Natural killer cell (primary cell): Measurements from ENCODE around the gene GTF3C4. TPM values are rescaled to one million over a fixed set of nuclear protein-coding genes. Genes with fewer than 3 reads are reported as not detected.

Experiments used
- ATAC-seq, 3 donors: fragments of 150-1000 bp in 2 of 3; fragments of 200-7000 bp in 1 of 3; cut with Tn5 transposase; 1 replicate in 1 of 3; 2 replicates in 2 of 3; pipeline ENCODE4 v1.10.0; 2021; ENCODE audit warnings: mild to moderate bottlenecking in 2 of 3, moderate library complexity in 2 of 3
- DNase-seq, 2 donors: peaks; one replicate each; pipeline versions ENCODE4 v3.0.0 to v3.0.0-alpha.2; 2013 to 2021; ENCODE audit warnings: mixed read lengths in 1 of 2
- H3K27ac ChIP-seq: one replicate; pipeline ENCODE4 v1.5.1; 2013; ENCODE audit warnings: mild to moderate bottlenecking, low read length
- H3K27me3 ChIP-seq: one replicate; pipeline ENCODE4 v1.6.1; 2013; ENCODE audit warnings: low read length; ENCODE audit not compliant: control insufficient read depth, insufficient read depth
- H3K36me3 ChIP-seq: one replicate; pipeline ENCODE4 v1.6.1; 2013; ENCODE audit warnings: low read length; ENCODE audit not compliant: control insufficient read depth, insufficient read depth
- H3K4me1 ChIP-seq: one replicate; pipeline ENCODE4 v1.6.1; 2013; ENCODE audit warnings: low read length; ENCODE audit not compliant: control insufficient read depth, insufficient read depth
- H3K4me3 ChIP-seq: one replicate; pipeline ENCODE4 v1.5.1; 2013; ENCODE audit warnings: low read length
- H3K9me3 ChIP-seq: one replicate; pipeline ENCODE4 v1.6.1; 2013; ENCODE audit warnings: low read length; ENCODE audit not compliant: control insufficient read depth, insufficient read depth
- H3K27ac Mint-ChIP-seq, 2 donors: one replicate each; pipeline ENCODE4 v1.8.0; 2022; ENCODE audit warnings: mild to moderate bottlenecking in 2 of 2, mixed read lengths in 2 of 2, moderate library complexity in 1 of 2
- H3K27me3 Mint-ChIP-seq, 2 donors: one replicate each; pipeline ENCODE4 v1.8.0; 2022; ENCODE audit warnings: low read depth in 2 of 2, mixed read lengths in 2 of 2
- H3K36me3 Mint-ChIP-seq: one replicate; pipeline ENCODE4 v1.8.0; 2022; ENCODE audit warnings: mixed read lengths
- H3K4me1 Mint-ChIP-seq, 2 donors: one replicate each; pipeline ENCODE4 v1.8.0; 2022; ENCODE audit warnings: mixed read lengths in 2 of 2
- H3K4me3 Mint-ChIP-seq: one replicate; pipeline ENCODE4 v1.8.0; 2022; ENCODE audit warnings: mild to moderate bottlenecking, moderate library complexity, mixed read lengths
- H3K9me3 Mint-ChIP-seq, 2 donors: one replicate each; pipeline ENCODE4 v1.8.0; 2022; ENCODE audit warnings: mixed read lengths in 2 of 2
- CTCF ChIP-seq: fragments of 200-600 bp; IDR thresholded peaks from one replicate; pipeline ENCODE4 v1.8.0; 2022; ENCODE audit warnings: antibody characterized with exemption
- WGBS: methylation state at CpG from one replicate; pipeline ENCODE4 v1.1.7; 2013; ENCODE audit warnings: missing lambda C conversion rate; ENCODE audit not compliant: insufficient coverage; 5-methylcytosine and 5-hydroxymethylcytosine counted together
- intact Hi-C: fragments of 100-400 bp; cut with micrococcal nuclease; formaldehyde crosslinking; loops from one replicate; pipeline ENCODE4 v1.14.2; 2022
- total RNA-seq, 4 donors: library from RNA; stranded (reverse); fragments of 120-200 nt in 1 of 4; gene quantifications; one replicate each; pipeline versions ENCODE4 v1.2.3 to v1.2.4, GENCODE V29; 2013 to 2022

Gene GTF3C4
- total RNA-seq, 3 donors from 2014 or later (not counting 1 experiment from before 2014, with no cell fraction given): 11.0 to 12.7 (median 12.6) TPM

GRCh38 chr9:132634327-132634726 lies 35.9 kb upstream of the GTF3C4 start:
- WGBS: 97% methylated on average over 3 of the region's 3 CpGs
- Histone ChIP-seq H3K27ac (no peak overlapping the region), H3K27me3 (no peaks in the 10 kb centered on the region), H3K4me1 (no peaks in the 10 kb centered on the region), H3K4me3 (no peak overlapping the region), H3K36me3 (peaks cover 34% of the 10 kb centered on the region), H3K9me3 (no peaks in the 10 kb centered on the region)
- Mint-ChIP-seq H3K27ac (no peak overlapping the region), H3K9me3 (no peaks in the 10 kb centered on the region), H3K36me3 (peaks cover 13% of the 10 kb centered on the region), H3K4me3 (no peak overlapping the region), H3K27me3 (no peaks in the 10 kb centered on the region), H3K4me1 (peaks cover under 1% of the 10 kb centered on the region in 2 donors)
- intact Hi-C loops: no loop called here
- no peak for TF ChIP-seq CTCF
- no peak for ATAC-seq
- DNase-seq: no peak

GRCh38 chr9:132637351-132637750 lies 32.9 kb upstream of the GTF3C4 start:
- DNase-seq (no peak), ATAC-seq (no peak)
- Mint-ChIP-seq H3K4me3 (no peak overlapping the region), H3K9me3 (no peaks in the 10 kb centered on the region), H3K27ac (no peak overlapping the region), H3K36me3 (peaks cover 6% of the 10 kb centered on the region), H3K27me3 (no peaks in the 10 kb centered on the region), H3K4me1 (no peaks in the 10 kb centered on the region)
- TF ChIP-seq CTCF: no peak
- no peak overlapping the region for H3K4me3 ChIP-seq
- peaks cover 38% of the 10 kb centered on the region for H3K36me3 ChIP-seq
- H3K27ac ChIP-seq: no peak overlapping the region
- intact Hi-C loops: no loop called here
- H3K4me1 ChIP-seq: no peaks in the 10 kb centered on the region
- H3K9me3 ChIP-seq: no peaks in the 10 kb centered on the region
- no peaks in the 10 kb centered on the region for H3K27me3 ChIP-seq
- WGBS: 96% methylated on average over 12 of the region's 12 CpGs

GRCh38 chr9:132637801-132638200 lies 32.5 kb upstream of the GTF3C4 start:
- H3K4me3 ChIP-seq: no peak overlapping the region
- WGBS: 96% methylated on average over 12 of the region's 12 CpGs
- Mint-ChIP-seq H3K27ac (no peak overlapping the region), H3K4me3 (no peak overlapping the region), H3K4me1 (no peaks in the 10 kb centered on the region), H3K27me3 (no peaks in the 10 kb centered on the region), H3K9me3 (no peaks in the 10 kb centered on the region), H3K36me3 (peaks cover 6% of the 10 kb centered on the region)
- no peak for ATAC-seq
- no peak for TF ChIP-seq CTCF
- H3K27me3 ChIP-seq: no peaks in the 10 kb centered on the region
- H3K36me3 ChIP-seq: peaks cover 38% of the 10 kb centered on the region
- no peak overlapping the region for H3K27ac ChIP-seq
- DNase-seq: no peak
- no peaks in the 10 kb centered on the region for H3K4me1 ChIP-seq
- H3K9me3 ChIP-seq: no peaks in the 10 kb centered on the region
- intact Hi-C loops: no loop called here

- intact Hi-C loops: no loop called here
Measured at GRCh38 chr9:132638240-132638639, 32.0 kb upstream of the GTF3C4 start.

More at GRCh38 chr9:132638240-132638639, 32.0 kb upstream of the GTF3C4 start:
- Mint-ChIP-seq H3K36me3 (peaks cover 6% of the 10 kb centered on the region), H3K27me3 (no peaks in the 10 kb centered on the region), H3K27ac (no peak overlapping the region), H3K4me1 (no peaks in the 10 kb centered on the region), H3K9me3 (no peaks in the 10 kb centered on the region), H3K4me3 (no peak overlapping the region)
- H3K27me3 ChIP-seq: no peaks in the 10 kb centered on the region
- no peaks in the 10 kb centered on the region for H3K9me3 ChIP-seq
- no peak overlapping the region for H3K4me3 ChIP-seq
- DNase-seq (no peak), ATAC-seq (no peak)
- no peak for TF ChIP-seq CTCF
- no peak overlapping the region for H3K27ac ChIP-seq
- peaks cover 42% of the 10 kb centered on the region for H3K36me3 ChIP-seq
- 98% methylated on average over 5 of the region's 5 CpGs for WGBS
- no peaks in the 10 kb centered on the region for H3K4me1 ChIP-seq
